HG03135 (cell line): Measurements from ENCODE around the gene ZNF670.

ENCODE experiments used
- ATAC-seq: cut with Tn5 transposase; IDR thresholded peaks from one replicate; pipeline ENCODE4 v1.9.1; 2021; ENCODE audit warnings: mild to moderate bottlenecking, moderate library complexity; ENCODE audit not compliant: unreplicated experiment

The ZNF670 gene

DNA sequence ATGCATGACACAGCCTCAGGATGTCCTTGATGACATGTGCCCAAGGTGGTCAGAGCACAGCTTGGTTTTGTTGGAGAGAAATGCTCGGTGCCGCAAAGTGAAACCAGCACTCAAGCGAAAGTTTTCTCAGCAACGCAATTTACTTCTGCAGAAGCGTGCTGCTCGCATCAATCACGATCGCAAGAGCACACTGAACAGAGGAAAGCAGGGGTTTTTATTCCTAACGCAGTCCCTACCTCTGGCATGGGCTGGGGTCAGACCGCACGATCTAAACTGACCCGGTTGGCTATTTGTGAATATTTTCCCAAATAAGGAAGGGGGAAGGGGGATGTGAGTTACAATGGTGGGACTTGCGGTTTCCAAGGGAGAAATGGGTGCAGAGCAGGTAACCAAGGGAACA, 26.4 kb upstream of the ZNF670 start:
- ATAC-seq = no peak

- peak; percentile 100 for ATAC-seq
These were observed 25.4 kb upstream of the ZNF670 start, which contains the start of gene ZNF669 for GRCh38 chr1:247103859-247104591. ZNF669 (minus strand) TSS chr1:247104356; CDS start chr1:247104199, 157 bp downstream.

DNA sequence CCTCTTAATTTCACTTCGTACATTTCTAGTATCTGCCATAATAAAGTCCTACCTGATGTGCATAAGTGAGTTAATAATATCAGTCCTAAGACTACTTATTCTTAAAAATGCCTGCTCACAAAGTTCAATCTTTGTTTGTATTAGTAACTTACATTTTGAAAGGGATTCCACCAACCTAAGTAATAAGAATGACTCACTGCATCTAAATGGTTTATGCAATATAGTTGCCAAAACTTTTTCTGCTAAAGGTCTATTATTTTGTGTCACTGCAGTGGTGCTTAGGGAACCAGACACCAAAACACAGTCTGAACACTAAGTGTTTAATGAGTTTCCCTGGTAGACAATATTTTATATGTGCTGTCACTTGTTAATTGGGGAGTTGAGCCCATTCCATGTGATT, 23.8 kb upstream of the ZNF670 start:
- ATAC-seq = no peak

DNA sequence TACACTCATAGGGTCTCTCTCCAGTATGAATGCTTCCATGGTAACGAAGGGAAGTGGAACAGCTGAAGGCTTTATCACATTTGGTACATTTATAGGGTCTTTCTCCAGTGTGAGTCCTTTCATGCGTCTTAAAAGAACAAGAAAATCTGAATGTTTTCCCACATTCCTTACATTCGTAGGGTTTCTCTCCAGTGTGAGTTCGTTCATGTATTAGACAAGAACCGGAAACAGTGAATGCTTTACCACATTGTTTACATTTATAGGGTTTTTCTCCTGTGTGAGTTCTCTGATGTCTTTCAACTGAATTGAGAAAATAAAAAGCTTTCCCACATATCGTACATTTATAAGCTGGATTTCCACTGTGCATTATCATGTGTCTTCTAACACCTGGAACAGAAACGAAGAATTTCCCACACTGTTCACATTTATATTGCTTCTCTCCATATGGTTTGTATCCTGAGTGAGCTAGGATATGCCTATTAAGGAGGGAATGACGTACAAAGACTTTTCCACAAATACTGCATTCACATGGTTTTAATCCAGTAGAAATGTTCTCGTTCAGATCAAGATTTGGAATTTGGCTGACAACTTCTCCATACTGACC, 22.2 kb upstream of the ZNF670 start:
- ATAC-seq = no peak

GRCh38 chr1:247096958-247097357, 18.3 kb upstream of the ZNF670 start:
- ATAC-seq = no peak

DNA sequence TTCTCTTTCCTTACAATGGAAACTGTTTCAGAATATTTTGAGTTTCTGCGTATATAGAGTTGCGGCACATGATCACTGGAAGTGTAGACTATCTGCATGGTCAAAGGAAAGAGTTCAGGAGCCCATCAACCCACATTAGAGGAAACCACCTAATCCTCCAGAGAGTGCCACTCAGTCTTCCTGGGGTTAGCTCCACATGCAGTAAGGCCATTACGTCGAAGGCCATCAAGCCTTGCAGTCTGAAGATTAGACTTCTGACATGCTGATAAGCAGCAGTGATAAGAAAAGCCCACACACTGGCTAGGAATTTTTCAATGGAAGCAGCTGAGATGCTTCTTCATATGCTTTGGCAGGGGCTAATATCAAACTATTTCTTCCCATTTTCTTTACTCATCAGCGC, 17.9 kb upstream of the ZNF670 start:
- ATAC-seq = no peak

GRCh38 chr1:247096112-247096511, 17.5 kb upstream of the ZNF670 start:
- ATAC-seq = no peak

DNA sequence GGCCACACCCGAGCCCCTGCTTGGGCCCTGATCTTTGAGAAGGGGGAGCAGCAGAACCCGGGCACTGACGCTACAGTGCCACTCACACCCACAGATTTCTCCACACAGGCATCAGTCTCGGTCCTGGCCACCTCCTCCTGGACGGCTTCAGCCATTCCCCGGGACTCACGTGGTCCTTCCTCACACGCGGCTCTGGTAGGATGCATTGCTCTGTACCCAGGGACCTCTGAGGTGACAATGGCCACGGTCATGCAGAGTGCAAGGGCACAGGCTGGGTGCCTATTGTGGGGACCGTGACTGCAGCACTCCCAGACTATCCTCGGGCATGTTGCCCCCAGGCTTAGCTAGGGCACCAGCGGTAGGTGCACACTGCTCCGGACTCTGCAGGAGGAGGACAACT, 11.8 kb upstream of the ZNF670 start:
- no peak for ATAC-seq

GRCh38 chr1:247089616-247090375, 11.2 kb upstream of the ZNF670 start:
- ATAC-seq = no peak

- ATAC-seq = no peak
These were observed 10.4 kb upstream of the ZNF670 start for GRCh38 chr1:247088967-247089366.

GRCh38 chr1:247087256-247087655, 8.6 kb upstream of the ZNF670 start:
- ATAC-seq = no peak

- ATAC-seq = no peak
These were observed 6.7 kb upstream of the ZNF670 start for GRCh38 chr1:247085310-247085709.

GRCh38 chr1:247084771-247085170, 6.2 kb upstream of the ZNF670 start:
- ATAC-seq = no peak

GRCh38 chr1:247079141-247079874, 697 bp upstream of the ZNF670 start:
- ATAC-seq = no peak

GRCh38 chr1:247077876-247078257, 744 bp downstream of the ZNF670 start:
- peak; percentile 31 for ATAC-seq

- no peak for ATAC-seq
These were observed 1.4 kb downstream of the ZNF670 start for GRCh38 chr1:247077213-247077612.

DNA sequence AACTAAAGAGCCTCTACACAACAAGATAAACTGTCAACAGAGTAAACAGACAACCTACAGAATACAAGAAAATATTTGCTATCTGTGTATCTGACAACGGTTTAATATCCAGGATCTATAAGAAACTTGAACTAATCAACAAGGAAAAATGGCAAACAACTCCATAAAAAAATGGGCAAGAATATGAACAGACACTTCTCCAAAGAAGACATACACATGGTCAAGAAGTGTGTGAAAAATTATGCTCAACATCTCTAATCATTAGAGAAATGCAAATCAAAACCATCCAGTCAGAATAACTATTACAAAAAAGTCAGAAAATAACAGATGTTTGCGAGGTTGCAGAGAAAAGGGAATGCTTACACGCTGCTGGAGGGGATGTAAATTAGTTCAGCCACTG, 8.0 kb downstream of the ZNF670 start:
- ATAC-seq = no peak

DNA sequence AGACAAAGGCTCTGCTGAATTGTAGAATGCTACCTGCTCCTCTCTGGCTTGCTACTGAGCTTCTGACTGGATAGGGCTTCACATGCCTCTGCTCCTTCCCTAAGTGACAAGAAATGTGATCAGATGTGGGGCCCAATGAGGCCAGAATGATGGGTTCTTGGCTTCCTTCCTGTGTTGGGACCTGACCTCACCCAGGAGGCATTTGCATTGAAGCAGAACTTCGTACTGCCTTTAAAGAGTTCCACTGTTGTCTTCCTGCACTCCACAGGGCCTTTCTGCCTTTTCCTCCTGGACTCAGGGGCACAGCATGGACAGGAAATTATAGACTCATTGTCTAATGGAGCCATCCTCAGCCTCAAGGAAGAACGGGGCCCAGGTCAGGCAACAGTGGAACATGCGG, 14.3 kb downstream of the ZNF670 start:
- ATAC-seq = no peak

GRCh38 chr1:247060771-247061170, 17.8 kb downstream of the ZNF670 start:
- no peak for ATAC-seq

DNA sequence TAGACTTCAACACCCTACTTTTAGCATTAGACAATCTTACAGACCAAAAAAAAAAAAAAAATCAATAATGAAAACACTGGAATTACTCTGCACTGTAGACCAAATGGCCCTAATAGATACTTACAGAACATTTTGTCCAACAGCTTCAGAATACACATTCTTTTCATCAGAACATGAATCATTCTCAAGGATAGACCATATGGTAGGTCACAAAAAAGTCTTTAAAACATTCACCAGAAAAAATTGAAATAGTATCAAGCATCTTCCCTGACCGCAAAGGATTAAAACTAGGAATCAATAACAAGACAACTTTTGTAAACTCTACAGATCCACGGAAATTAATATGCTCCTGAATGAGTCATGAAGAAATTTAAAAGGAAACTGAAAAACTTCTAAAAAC, 22.5 kb downstream of the ZNF670 start:
- no peak for ATAC-seq

GRCh38 chr1:247054992-247055415, 23.6 kb downstream of the ZNF670 start:
- ATAC-seq = no peak
